ENCODE data around the gene CRYBG1.
"Not testable (repeated sequence)": the region's sequence is repeated elsewhere in the genome, so short reads cannot be mapped to it uniquely, and the experiment has no call there.

The CRYBG1 gene

GRCh38 chr6:106547601-106548453 is 187.3 kb downstream of the CRYBG1 start:
- peak in 1 of 2 donors; percentile 20 for DNase-seq (ENCODE audit: low read depth in 2 of 2)

- not testable (repeated sequence) for DNase-seq (ENCODE audit: low read depth in 2 of 2)
Observed at GRCh38 chr6:106548926-106549455, 188.5 kb downstream of the CRYBG1 start.

GRCh38 chr6:106549521-106549920 is 189.0 kb downstream of the CRYBG1 start:
- no peak for DNase-seq (ENCODE audit: low read depth in 2 of 2)

GRCh38 chr6:106551155-106551554 is 190.6 kb downstream of the CRYBG1 start:
- DNase-seq (ENCODE audit: low read depth in 2 of 2), result no peak

- peak; percentile 15 to 33 for DNase-seq (ENCODE audit: low read depth in 2 of 2)
Observed at GRCh38 chr6:106553440-106553839, 192.9 kb downstream of the CRYBG1 start.

- DNase-seq (ENCODE audit: low read depth in 2 of 2), result no peak
Observed at GRCh38 chr6:106555767-106556166, 195.2 kb downstream of the CRYBG1 start.

GRCh38 chr6:106556368-106556960 is 195.9 kb downstream of the CRYBG1 start:
- DNase-seq (ENCODE audit: low read depth in 2 of 2), result no peak

GRCh38 chr6:106557837-106558236 is 197.3 kb downstream of the CRYBG1 start:
- DNase-seq (ENCODE audit: low read depth in 2 of 2), result no peak

GRCh38 chr6:106558364-106558763 is 197.8 kb downstream of the CRYBG1 start:
- no peak for DNase-seq (ENCODE audit: low read depth in 2 of 2)

- not testable (repeated sequence) for DNase-seq (ENCODE audit: low read depth in 2 of 2)
Observed at GRCh38 chr6:106559659-106560058, 199.1 kb downstream of the CRYBG1 start.

GRCh38 chr6:106560996-106561685 is 200.6 kb downstream of the CRYBG1 start:
- DNase-seq (ENCODE audit: low read depth in 2 of 2), result no peak

- DNase-seq (ENCODE audit: low read depth in 2 of 2), result no peak
Observed at GRCh38 chr6:106561686-106562405, 201.3 kb downstream of the CRYBG1 start.

- DNase-seq (ENCODE audit: low read depth in 2 of 2), result no peak
Observed at GRCh38 chr6:106563614-106564013, 203.1 kb downstream of the CRYBG1 start.

GRCh38 chr6:106564476-106564875 is 204.0 kb downstream of the CRYBG1 start:
- no peak for DNase-seq (ENCODE audit: low read depth in 2 of 2)

- no peak for DNase-seq (ENCODE audit: low read depth in 2 of 2)
Observed at GRCh38 chr6:106568530-106568929, 208.0 kb downstream of the CRYBG1 start.

- no peak for DNase-seq (ENCODE audit: low read depth in 2 of 2)
Observed at GRCh38 chr6:106569428-106569827, 208.9 kb downstream of the CRYBG1 start.

GRCh38 chr6:106572436-106572835 is 211.9 kb downstream of the CRYBG1 start:
- DNase-seq (ENCODE audit: low read depth in 2 of 2), result no peak

GRCh38 chr6:106572875-106573585 is 212.5 kb downstream of the CRYBG1 start:
- no peak for DNase-seq (ENCODE audit: low read depth in 2 of 2)

GRCh38 chr6:106574741-106575458 is 214.4 kb downstream of the CRYBG1 start:
- DNase-seq (ENCODE audit: low read depth in 2 of 2), result no peak

- DNase-seq (ENCODE audit: low read depth in 2 of 2), result no peak
Observed at GRCh38 chr6:106579281-106579680, 218.8 kb downstream of the CRYBG1 start.
